ENCODE data around the gene CD274. TPM values are rescaled to one million over a fixed set of nuclear protein-coding genes. Genes with fewer than 3 reads are reported as not detected.

Gene CD274
- total and polyA plus RNA-seq, 2 of the 8 experiments (the other 6 are each of a cell fraction or from before 2014, with no cell fraction given): 0.08 to 0.15 TPM

- no peak within 1 kb of the TSS for H3K4ac ChIP-seq (replicated peaks; ENCODE audit: insufficient read length, low read depth, low read length)
- H3K27ac ChIP-seq (ENCODE audit: low read depth, low read length): no peak within 1 kb of the TSS
- no peaks in the 10 kb centered on the region for H3K79me2 ChIP-seq (ENCODE audit: control insufficient read depth in 1 of 2, insufficient read depth in 2 of 2, low read length in 2 of 2)
- H3K23ac ChIP-seq (ENCODE audit: insufficient read length): no peak within 1 kb of the TSS
- no peak within 1 kb of the TSS for H3K18ac ChIP-seq (ENCODE audit: extremely low read depth, low read length)
- DNase-seq (ENCODE audit: low read depth in 1 of 2, low spot score in 2 of 2) (no peak), FAIRE-seq (no peak)
- H3K36me3 ChIP-seq (ENCODE audit: control insufficient read depth in 2 of 4, insufficient read depth in 4 of 4, low read length in 3 of 4): no peaks in the 10 kb centered on the region
- no peak within 1 kb of the TSS for H2BK5ac ChIP-seq (ENCODE audit: low read depth, low read length)
- H3K4me3 ChIP-seq (ENCODE audit: extremely low read depth in 1 of 4, insufficient read depth in 2 of 4, low read depth in 3 of 4, low read length in 4 of 4): no peak within 1 kb of the TSS
- POLR2A ChIA-PET (ENCODE audit: partially characterized antibody): interaction anchor here (0.6 to 1.5 kb wide), 2 partner anchors 11 to 549 kb away, joined by 3 to 4 read pairs; no protein-coding TSS in a partner anchor
- no peak within 1 kb of the TSS for H2BK20ac ChIP-seq (ENCODE audit: low read length)
- H3K79me1 ChIP-seq (ENCODE audit: low read depth, low read length): no peaks in the 10 kb centered on the region
- H3K4me2 ChIP-seq (ENCODE audit: insufficient read depth in 1 of 2, low read depth in 2 of 2, low read length in 2 of 2): no peak within 1 kb of the TSS
- 89% methylated on average over 4 of the region's 4 CpGs; no CpG with 5 or more reads in 1 of the 2 experiments for WGBS, 2 experiments (ENCODE audit: extremely low coverage in 1 of 2, insufficient coverage in 1 of 2, insufficient read length in 1 of 2, insufficient replicate concordance in 2 of 2, low coverage in 1 of 2, low lambda C conversion rate in 2 of 2, missing lambda C conversion rate in 1 of 2)
- no peak within 1 kb of the TSS for H3K14ac ChIP-seq (ENCODE audit: insufficient read length)
- H3K56ac ChIP-seq (replicated peaks; ENCODE audit: insufficient read length, low read depth, low read length): no peak within 1 kb of the TSS
- H4K5ac ChIP-seq (ENCODE audit: insufficient read length, low read depth, low read length): no peak within 1 kb of the TSS
- H2BK15ac ChIP-seq (ENCODE audit: low read length): no peak within 1 kb of the TSS
- no peak within 1 kb of the TSS for H3K9ac ChIP-seq (replicated peaks in 1 of 4; ENCODE audit: extremely low read depth in 1 of 4, low read depth in 3 of 4, low read length in 3 of 4)
- H2BK120ac ChIP-seq (replicated peaks; ENCODE audit: low read depth, low read length): no peak within 1 kb of the TSS
- H4K8ac ChIP-seq (ENCODE audit: extremely low read depth, insufficient read depth, low read length): no peak within 1 kb of the TSS
- H3K23me2 ChIP-seq (ENCODE audit: low read depth, low read length): no peaks in the 10 kb centered on the region
- no peaks in the 10 kb centered on the region for H4K20me1 ChIP-seq (replicated peaks in 1 of 2; ENCODE audit: control insufficient read depth in 1 of 2, insufficient read depth in 2 of 2, low read length in 2 of 2)
- no peak within 1 kb of the TSS for H4K91ac ChIP-seq (replicated peaks; ENCODE audit: insufficient read length, low read length)
- H3K9me3 ChIP-seq (ENCODE audit: insufficient read depth in 2 of 2, low read depth in 1 of 2, low read length in 1 of 2): no peaks in the 10 kb centered on the region
- H2AK5ac ChIP-seq (ENCODE audit: low read depth, low read length): no peak within 1 kb of the TSS
- peak within 1 kb of the TSS; percentile 60; the same call in 1 of the 2 replicates for H2AFZ ChIP-seq (ENCODE audit: low read length)
- no peak within 1 kb of the TSS for H2BK12ac ChIP-seq (ENCODE audit: low read depth, low read length)
- H3K27me3 ChIP-seq (replicated peaks in 1 of 4; ENCODE audit: control insufficient read depth in 3 of 4, extremely low read depth in 1 of 4, insufficient read depth in 3 of 4, low read length in 3 of 4): no peaks in the 10 kb centered on the region
- CTCF ChIA-PET (ENCODE audit: partially characterized antibody): interaction anchor here (0.6 to 1.0 kb wide), 2 partner anchors 67 to 693 kb away, joined by 3 read pairs; no protein-coding TSS in a partner anchor
- no peaks in the 10 kb centered on the region for H3K4me1 ChIP-seq (replicated peaks in 1 of 4; ENCODE audit: control insufficient read depth in 3 of 4, insufficient read depth in 4 of 4, low read length in 3 of 4)
- TF ChIP-seq NRF1 (IDR thresholded peaks at IDR 0.05; ENCODE audit: low read depth, low read length): no peak
- TF ChIP-seq TBP (IDR thresholded peaks at IDR 0.05; ENCODE audit: low read depth, low read length): no peak
- TF ChIP-seq E2F6 (IDR thresholded peaks at IDR 0.05): no peak
- TF ChIP-seq BCL11A (IDR thresholded peaks at IDR 0.05; ENCODE audit: low read depth in 2 of 2, low read length in 2 of 2): no peak
- no peak for TF ChIP-seq GABPA (IDR thresholded peaks at IDR 0.05; ENCODE audit: borderline replicate concordance, insufficient read depth, low read length)
- TF ChIP-seq POU5F1 (IDR thresholded peaks at IDR 0.05; ENCODE audit: low read depth, low read length): no peak
- TF ChIP-seq TAF1 (IDR thresholded peaks at IDR 0.05; ENCODE audit: low read depth, low read length): no peak
These were observed 60.1 kb downstream of the CD274 start, which contains the start of gene PDCD1LG2 for GRCh38 chr9:5510360-5510931. PDCD1LG2 (plus strand) TSS chr9:5510531; CDS start chr9:5522547, 12,016 bp downstream.
